GM18526 (cell line): ENCODE measurements around the gene TEF.

Source experiments
- POLR2A ChIP-seq: IDR thresholded peaks from 3 replicates; pipeline ENCODE4 v1.6.1; 2011; ENCODE audit not compliant: insufficient read length; ENCODE audit errors: extremely low read depth

Gene TEF

DNA sequence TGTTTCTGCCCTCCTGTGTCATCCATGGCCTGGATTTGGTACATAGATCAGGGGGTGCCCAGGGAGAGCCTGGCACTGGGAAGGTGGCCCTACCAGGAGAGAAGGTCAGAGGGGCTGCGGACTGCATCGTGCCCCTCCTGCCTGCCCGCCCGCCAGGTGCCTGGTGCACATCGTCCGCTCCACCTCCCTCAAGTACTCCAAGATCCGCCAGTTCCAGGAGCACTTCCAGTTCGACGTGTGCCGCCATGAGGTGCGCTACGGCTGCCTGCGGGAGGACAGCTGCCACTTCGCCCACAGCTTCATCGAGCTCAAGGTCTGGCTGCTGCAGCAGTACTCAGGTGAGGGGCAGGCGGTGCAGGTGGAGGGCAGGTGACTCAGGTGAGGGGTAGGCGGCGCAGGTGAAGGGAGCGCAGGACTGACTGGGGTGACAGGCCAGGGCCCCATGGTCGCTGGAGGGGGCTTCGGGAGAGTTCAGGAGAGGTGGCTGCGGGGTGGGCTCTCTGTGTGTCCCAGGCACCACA, 32.7 kb upstream of the TEF start:
- no peak for TF ChIP-seq POLR2A

GRCh38 chr22:41350087-41350486, 31.7 kb upstream of the TEF start:
- no peak for TF ChIP-seq POLR2A

DNA sequence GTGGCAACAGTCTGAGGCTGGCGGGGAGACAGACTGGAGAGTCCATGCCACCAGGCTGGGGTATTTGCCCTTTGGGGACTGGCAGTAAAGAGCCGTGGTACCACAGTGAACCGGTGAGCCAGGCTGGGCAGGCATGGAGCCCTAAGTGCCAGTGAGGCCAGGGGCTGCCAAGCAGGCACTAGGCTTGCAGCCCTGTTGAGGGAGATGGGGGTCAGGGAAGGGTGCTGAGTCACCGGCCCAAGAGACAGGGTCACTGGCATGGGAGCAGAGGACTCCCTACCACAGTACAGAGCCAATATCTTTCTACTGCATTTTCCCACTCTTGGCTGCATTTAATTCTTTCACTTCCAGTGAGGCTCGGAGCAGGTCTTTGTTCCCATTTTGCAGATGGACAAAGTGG, 30.7 kb upstream of the TEF start:
- TF ChIP-seq POLR2A: no peak

DNA sequence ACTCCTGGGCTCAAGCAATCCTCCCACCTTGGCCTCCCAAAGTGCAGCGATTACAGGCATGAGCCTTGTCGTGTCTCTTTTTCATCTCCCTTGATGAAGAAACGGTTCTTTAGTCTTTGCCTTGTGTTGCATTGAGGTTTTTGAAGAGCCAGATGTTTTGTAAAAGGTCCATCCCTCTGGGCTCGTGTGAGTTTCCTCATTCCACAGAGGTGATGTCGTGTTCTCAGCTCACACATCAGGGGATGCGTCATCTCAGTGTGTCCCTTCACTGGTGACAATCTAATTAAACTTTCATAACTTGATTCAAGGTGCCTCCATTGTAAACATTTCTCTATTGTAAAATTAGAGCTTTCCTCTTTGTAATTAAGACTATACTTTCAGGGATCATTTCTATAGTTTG, 29.7 kb upstream of the TEF start:
- TF ChIP-seq POLR2A: no peak

GRCh38 chr22:41353862-41354575, 27.7 kb upstream of the TEF start:
- no peak for TF ChIP-seq POLR2A

- TF ChIP-seq POLR2A: no peak
Observed at GRCh38 chr22:41354979-41355378, 26.8 kb upstream of the TEF start.

GRCh38 chr22:41355895-41356294, 25.8 kb upstream of the TEF start:
- no peak for TF ChIP-seq POLR2A

DNA sequence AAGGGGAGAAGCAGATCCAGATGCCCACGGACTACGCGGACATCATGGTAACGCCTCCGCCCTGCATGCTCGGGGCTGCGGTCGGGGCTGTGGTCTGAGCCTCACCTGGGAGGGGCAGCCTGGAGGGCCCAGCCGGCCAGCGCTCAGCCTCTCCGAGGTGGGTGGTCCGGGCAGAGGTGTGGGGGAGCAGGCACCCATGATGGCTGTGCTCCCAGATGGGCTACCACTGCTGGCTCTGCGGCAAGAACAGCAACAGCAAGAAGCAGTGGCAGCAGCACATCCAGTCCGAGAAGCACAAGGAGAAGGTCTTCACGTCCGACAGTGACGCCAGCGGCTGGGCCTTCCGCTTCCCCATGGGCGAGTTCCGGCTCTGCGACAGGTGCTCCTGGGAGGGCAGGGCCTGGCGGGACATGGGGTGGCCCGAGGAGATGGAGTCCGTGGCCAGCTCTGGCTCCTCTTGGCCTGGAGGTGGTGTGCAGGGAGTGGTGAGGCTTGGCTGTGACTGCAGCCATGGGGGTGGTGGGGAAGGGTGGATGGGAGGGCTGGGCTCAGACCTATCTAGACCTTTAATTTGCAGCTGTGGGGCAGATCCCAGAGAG, 25.2 kb upstream of the TEF start:
- no peak for TF ChIP-seq POLR2A

GRCh38 chr22:41357191-41357590, 24.6 kb upstream of the TEF start:
- TF ChIP-seq POLR2A: no peak

DNA sequence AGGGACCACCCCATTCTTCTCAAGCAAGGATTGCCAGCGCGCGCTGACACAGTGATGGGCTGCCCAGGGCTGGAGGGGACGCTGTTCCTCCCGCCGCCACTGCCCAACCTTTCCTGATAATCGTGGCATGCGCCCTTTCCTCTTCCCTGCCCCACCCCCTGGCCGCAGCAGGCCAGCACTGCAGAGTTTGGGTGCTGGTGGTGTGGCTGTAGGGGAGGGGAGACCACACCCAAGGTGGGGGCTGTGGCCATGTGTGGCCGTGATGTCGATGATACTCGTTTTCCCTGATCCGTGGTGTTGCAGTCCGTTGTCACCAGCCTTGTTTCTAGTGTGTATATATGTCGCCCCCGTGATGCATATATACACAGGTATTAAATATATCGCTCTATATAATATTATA, 22.8 kb upstream of the TEF start:
- TF ChIP-seq POLR2A: no peak

DNA sequence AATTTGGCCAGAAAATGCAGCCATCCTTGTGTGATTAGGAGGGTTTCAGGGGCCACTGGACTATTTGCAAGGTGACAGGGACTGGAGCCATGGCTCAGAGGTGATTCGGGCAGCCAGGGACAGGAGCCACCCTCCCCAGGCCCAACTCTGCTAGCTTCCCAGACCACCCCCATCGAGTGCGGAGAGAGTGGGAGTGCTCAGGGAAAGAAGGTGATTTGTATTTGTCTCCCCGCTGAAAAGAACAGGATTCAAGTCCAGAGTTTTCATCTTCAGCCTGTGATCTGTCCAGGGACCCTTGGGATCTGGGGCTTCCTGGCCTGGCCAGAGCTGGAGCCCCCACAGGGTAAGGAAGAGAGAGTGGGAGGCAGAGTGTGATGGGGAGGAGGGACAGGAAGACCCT, 22.4 kb upstream of the TEF start:
- no peak for TF ChIP-seq POLR2A

- no peak for TF ChIP-seq POLR2A
Observed at GRCh38 chr22:41360126-41360525, 21.6 kb upstream of the TEF start.

DNA sequence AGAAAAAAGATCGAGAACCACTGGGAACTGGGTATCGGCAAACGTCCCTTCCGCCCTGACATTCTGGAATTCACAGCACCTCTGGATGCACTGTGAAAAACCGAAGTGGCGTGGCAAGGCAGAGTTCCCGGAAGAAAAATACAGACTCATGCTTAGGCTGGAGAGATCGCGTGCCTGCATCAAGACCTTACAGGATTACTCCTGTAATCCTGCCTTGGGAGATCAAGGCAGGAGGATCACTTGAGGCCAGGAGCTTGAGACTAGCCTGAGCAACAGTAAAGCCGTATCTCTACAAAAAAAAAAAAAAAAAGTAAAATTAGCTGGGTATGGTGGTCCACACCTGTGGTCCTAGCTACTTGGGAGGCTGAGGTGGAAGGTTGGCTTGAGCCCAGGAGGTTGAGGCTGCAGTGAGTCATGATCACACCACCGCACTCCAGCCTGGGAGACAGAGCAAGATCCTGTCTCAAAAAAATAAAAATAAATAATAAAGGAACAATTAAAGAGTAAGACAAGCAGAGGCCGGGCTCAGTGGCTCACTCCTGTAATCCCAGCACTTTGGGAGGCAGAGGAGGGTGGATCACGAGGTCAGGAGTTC, 19.9 kb upstream of the TEF start:
- TF ChIP-seq POLR2A: no peak

- TF ChIP-seq POLR2A: no peak
Observed at GRCh38 chr22:41362615-41363014, 19.1 kb upstream of the TEF start.

DNA sequence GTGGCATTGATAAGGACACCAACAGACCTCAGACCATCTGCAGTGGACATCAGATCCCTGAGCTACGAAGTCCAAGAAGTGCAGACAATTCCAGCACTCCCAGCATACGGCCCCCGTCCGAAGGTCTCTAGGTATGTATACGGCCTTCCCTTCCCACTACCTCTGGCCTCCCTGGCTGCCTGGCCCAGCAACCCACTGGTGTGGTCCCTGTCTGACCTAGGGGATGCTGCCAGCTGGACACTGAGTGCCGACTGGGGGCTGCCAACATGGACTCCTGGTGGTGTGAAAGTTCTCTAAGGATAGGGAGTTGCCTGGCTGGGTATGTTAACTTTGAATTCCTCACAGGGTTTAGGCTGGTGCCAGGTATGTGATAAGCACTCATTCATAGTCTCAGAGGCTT, 17.5 kb upstream of the TEF start:
- TF ChIP-seq POLR2A: no peak

DNA sequence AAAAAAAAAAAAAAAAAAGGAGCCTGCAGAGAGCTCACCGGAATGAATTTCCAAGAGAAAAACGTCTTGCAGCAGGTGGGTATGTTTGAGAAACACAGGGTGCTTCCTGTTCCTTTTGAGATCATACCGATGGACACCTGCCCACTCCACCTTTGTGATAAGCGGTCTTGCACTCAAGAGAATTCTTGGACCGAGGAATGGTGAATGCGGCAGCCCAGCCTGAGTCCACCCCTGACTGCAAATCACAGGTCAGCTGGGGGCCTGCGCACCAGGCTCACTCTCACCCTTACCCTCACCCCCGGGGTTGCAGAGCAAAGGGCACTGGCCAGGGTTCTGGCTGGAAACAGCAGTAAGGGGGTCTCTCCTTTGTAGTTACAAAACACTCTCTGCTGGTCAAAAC, 16.8 kb upstream of the TEF start:
- no peak for TF ChIP-seq POLR2A
